HepG2 (cell line): ENCODE results near the gene MYLK. TPM values are rescaled to one million over a fixed set of nuclear protein-coding genes. Genes with fewer than 3 reads are reported as not detected.

Experiments used
- ATAC-seq: fragments of 200-7000 bp; cut with Tn5 transposase; 3 replicates; pipeline ENCODE4 v1.9.1; 2020; ENCODE audit warnings: mild to moderate bottlenecking, moderate library complexity
- BruUV-seq: library from RNA; stranded (reverse); fragments of 400-500 nt; replicated peaks from 2 replicates; lab custom pipeline; 2021; lab: Mats Ljungman, UMichigan
- CTCF ChIA-PET: fragments of 300-600 bp; formaldehyde crosslinking; extraction: SDS; loops from one replicate; lab custom pipeline; 2021; ENCODE audit warnings: low total read pairs, inconsistent platforms, low intra/inter-chr PET ratio; lab: Yijun Ruan, JAX
- POLR2A ChIA-PET: fragments of 350-600 bp; sonication (Branson Sonifier 250); formaldehyde crosslinking; loops from one replicate; lab custom pipeline; 2020; ENCODE audit warnings: antibody characterized with exemption, inconsistent platforms; lab: Yijun Ruan, JAX
- DNase-seq: peaks from one replicate; pipeline ENCODE4 v3.0.0-alpha.2; 2015; ENCODE audit warnings: low spot score
- FAIRE-seq: peaks from 3 replicates; lab custom pipeline; 2011; peaks lifted over from hg19 to GRCh38; lab: Jason Lieb, UNC
- H2AFZ ChIP-seq: one replicate; pipeline ENCODE4 v1.6.1; 2011; ENCODE audit warnings: low read length, inconsistent platforms
- H3K27ac ChIP-seq: fragments of 300-600 bp; 3 replicates; pipeline ENCODE4 v1.8.0; 2011; ENCODE audit warnings: mixed run types, mild to moderate bottlenecking, mixed read lengths, low read length, inconsistent platforms; ENCODE audit not compliant: insufficient read depth; ENCODE audit errors: extremely low read length
- H3K27me3 ChIP-seq, 2 experiments: fragments of 200-600 bp in 1 of 2; 2 replicates in 1 of 2; 3 replicates in 1 of 2; pipeline versions ENCODE4 v1.6.0 to v1.8.0; 2011; ENCODE audit warnings: low read length in 2 of 2, mild to moderate bottlenecking in 2 of 2, moderate library complexity in 2 of 2, inconsistent platforms in 1 of 2; ENCODE audit not compliant: insufficient read depth in 2 of 2, control insufficient read depth in 1 of 2
- H3K36me3 ChIP-seq, 2 experiments: fragments of 200-600 bp in 1 of 2; replicated peaks in 1 of 2; 2 replicates in 1 of 2; 3 replicates in 1 of 2; pipeline versions ENCODE4 v1.5.1 to v1.8.0; 2011; ENCODE audit warnings: low read length in 2 of 2, inconsistent platforms in 1 of 2; ENCODE audit not compliant: insufficient read depth in 2 of 2, control insufficient read depth in 1 of 2
- H3K4me1 ChIP-seq: 2 replicates; pipeline ENCODE4 v1.5.1; 2012; ENCODE audit warnings: low read length, inconsistent platforms; ENCODE audit not compliant: insufficient read depth
- H3K4me2 ChIP-seq: 2 replicates; pipeline ENCODE4 v1.6.0; 2011; ENCODE audit warnings: low read depth, low read length, inconsistent platforms
- H3K4me3 ChIP-seq, 3 experiments: fragments of 200-600 bp in 1 of 3; sonication (generic), shearing (Covaris generic) in 1 of 3; replicated peaks in 1 of 3; 2 replicates each; pipeline ENCODE4 v1.5.1; 2011 to 2016; ENCODE audit warnings: low read length in 3 of 3, inconsistent platforms in 2 of 3, low read depth in 2 of 3, mild to moderate bottlenecking in 2 of 3, control low read depth in 1 of 3, mixed read lengths in 1 of 3; ENCODE audit not compliant: insufficient read depth in 1 of 3
- H3K79me2 ChIP-seq: one replicate; pipeline ENCODE4 v1.6.1; 2011; ENCODE audit warnings: low read length, inconsistent platforms; ENCODE audit not compliant: insufficient read depth
- H3K9ac ChIP-seq: 2 replicates; pipeline ENCODE4 v1.6.0; 2011; ENCODE audit warnings: mild to moderate bottlenecking, low read depth, low read length, inconsistent platforms; ENCODE audit not compliant: insufficient read depth
- H3K9me3 ChIP-seq: 2 replicates; pipeline ENCODE4 v1.5.1; 2012; ENCODE audit warnings: mild to moderate bottlenecking, low read length
- H4K20me1 ChIP-seq: 2 replicates; pipeline ENCODE4 v1.6.0; 2011; ENCODE audit warnings: inconsistent platforms, mild to moderate bottlenecking, low read length, moderate library complexity; ENCODE audit not compliant: insufficient read depth
- ARID4A ChIP-seq: sonication (generic); formaldehyde crosslinking; IDR thresholded peaks from 2 replicates; pipeline ENCODE4 v1.5.0; 2020; ENCODE audit warnings: mild to moderate bottlenecking, missing genetic modification reagents, borderline replicate concordance
- NR3C1 ChIP-seq: sonication (generic); formaldehyde crosslinking; IDR thresholded peaks from 2 replicates; pipeline ENCODE4 v1.4.0; 2020; ENCODE audit warnings: missing genetic modification reagents
- ONECUT2 ChIP-seq: sonication (generic); formaldehyde crosslinking; IDR thresholded peaks from 2 replicates; pipeline ENCODE4 v1.4.0; 2020; ENCODE audit warnings: missing genetic modification reagents
- SP1 ChIP-seq, 2 experiments: fragments of 450-650 bp in 1 of 2; sonication (generic) in 1 of 2; formaldehyde crosslinking in 1 of 2; IDR thresholded peaks; 2 replicates each; pipeline versions ENCODE4 v1.4.0 to v1.6.1; 2016 to 2020; ENCODE audit warnings: missing genetic modification reagents in 1 of 2
- STAT5B ChIP-seq: sonication (generic); formaldehyde crosslinking; IDR thresholded peaks from 2 replicates; pipeline ENCODE4 v1.4.0; 2020; ENCODE audit warnings: missing genetic modification reagents
- ZNF136 ChIP-seq: sonication (generic); formaldehyde crosslinking; IDR thresholded peaks from 2 replicates; pipeline ENCODE4 v1.8.1; 2022; ENCODE audit warnings: low read depth, mild to moderate bottlenecking, moderate library complexity, missing genetic modification reagents
- WGBS: methylation state at CpG from one replicate; pipeline ENCODE4 v1.1.6; 2017; ENCODE audit warnings: low lambda C conversion rate; 5-methylcytosine and 5-hydroxymethylcytosine counted together
- in situ Hi-C: cut with HindIII; loops from 2 replicates; pipeline ENCODE4 v1.10.0; 2017; ENCODE audit warnings: low pct_unique_long_range_greater_than_20kb; ENCODE audit not compliant: extremely low pct_ligation_motif_present
- intact Hi-C: fragments of 100-400 bp; cut with micrococcal nuclease; formaldehyde crosslinking; loops from one replicate; pipeline ENCODE4 v1.10.0; 2022; ENCODE audit not compliant: unreplicated experiment
- polyA plus RNA-seq, 8 experiments: library from polyadenylated mRNA; depleted of rRNA in 3 of 8; stranded (reverse) in 7 of 8; unstranded in 1 of 8; fragments of >200 nt; fragmentation: Illumina TruSeq in 4 of 8; extraction: Trizol in 4 of 8; gene quantifications; 2 replicates each; pipeline versions ENCODE4 v1.2.1 to v1.2.3, GENCODE V29; 2011 to 2016; ENCODE audit warnings: low read depth in 4 of 8, missing spikeins in 1 of 8, mixed read lengths in 1 of 8; ENCODE audit not compliant: insufficient read depth in 1 of 8
- total RNA-seq, 5 experiments: library from RNA; depleted of rRNA; stranded (reverse); fragments of >200 nt; fragmentation: Illumina TruSeq; extraction: Trizol; gene quantifications; 2 replicates each; pipeline ENCODE4 v1.2.3, GENCODE V29; 2016; ENCODE audit warnings: low read depth in 1 of 5
- TF ChIP-seq, protein P1 (sequence below): sonication (generic); formaldehyde crosslinking; conservative IDR thresholded peaks from 2 replicates; pipeline ENCODE4 v1.5.0; 2020; ENCODE audit warnings: missing genetic modification reagents
- TF ChIP-seq, protein P2 (sequence below): sonication (generic); formaldehyde crosslinking; conservative IDR thresholded peaks from 2 replicates; pipeline ENCODE4 v1.4.0; 2020; ENCODE audit warnings: mild to moderate bottlenecking, missing genetic modification reagents, moderate library complexity

Gene MYLK
- total and polyA plus RNA-seq, 2 of the 13 experiments (the other 11 are each of a cell fraction or from before 2014, with no cell fraction given) = 10.6 to 34.9 TPM

DNA sequence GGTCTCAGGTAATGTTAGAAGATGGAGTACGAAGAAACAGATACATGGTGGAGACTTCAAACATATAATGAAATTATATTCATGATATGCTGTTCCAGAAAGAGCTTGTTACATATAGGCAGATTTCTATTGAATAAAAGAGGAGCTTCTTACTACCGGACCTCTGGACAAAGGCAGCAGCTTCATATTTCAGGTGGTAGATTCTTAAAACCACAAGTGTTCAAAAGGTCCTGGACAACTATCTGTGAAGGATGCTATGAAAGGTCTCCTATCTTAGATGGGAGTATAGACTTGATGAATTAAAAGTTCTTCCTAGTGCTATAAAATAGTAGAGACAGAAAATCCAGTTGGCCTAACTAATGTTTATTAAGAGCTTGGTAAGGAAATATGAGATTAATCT is 43.2 kb downstream of the MYLK start:
- Histone ChIP-seq H3K27ac (no peak overlapping the region), H3K4me1 (peaks cover 14% of the 10 kb centered on the region), H3K79me2 (no peaks in the 10 kb centered on the region), H4K20me1 (no peaks in the 10 kb centered on the region), H3K36me3 (no peaks in the 10 kb centered on the region), H3K27me3 (no peaks in the 10 kb centered on the region), H3K9ac (no peak overlapping the region), H3K4me3 (no peak overlapping the region), H3K9me3 (no peaks in the 10 kb centered on the region), H3K4me2 (no peak overlapping the region), H2AFZ (no peak overlapping the region)
- CTCF ChIA-PET = no interaction called here
- ATAC-seq = no peak
- no TSS peak for BruUV-seq
- WGBS = 75% methylated on average over 2 of the region's 2 CpGs
- POLR2A ChIA-PET = no interaction called here
- TF ChIP-seq ARID4A (CRISPR knock-in tag) (no peak), ONECUT2 (CRISPR knock-in tag) (no peak), NR3C1 (no peak)
- no peak for DNase-seq
- FAIRE-seq = no peak
- in situ Hi-C loops = no loop called here
- intact Hi-C loops = no loop called here

GRCh38 chr3:123837858-123838257 is 46.3 kb downstream of the MYLK start:
- BruUV-seq = no TSS peak
- Histone ChIP-seq H3K27ac (no peak overlapping the region), H3K4me1 (no peaks in the 10 kb centered on the region), H3K4me3 (no peak overlapping the region), H3K36me3 (no peaks in the 10 kb centered on the region), H3K27me3 (no peaks in the 10 kb centered on the region; a peak in 1 of 5 replicates), H3K4me2 (no peak overlapping the region), H3K9ac (no peak overlapping the region), H3K9me3 (no peaks in the 10 kb centered on the region), H2AFZ (no peak overlapping the region), H4K20me1 (no peaks in the 10 kb centered on the region), H3K79me2 (no peaks in the 10 kb centered on the region)
- FAIRE-seq = no peak
- ChIA-PET CTCF (no interaction called here), POLR2A (no interaction called here)
- no peak for ATAC-seq
- in situ Hi-C loops = no loop called here
- intact Hi-C loops = no loop called here
- no peak for DNase-seq
- TF ChIP-seq, protein P1, sequence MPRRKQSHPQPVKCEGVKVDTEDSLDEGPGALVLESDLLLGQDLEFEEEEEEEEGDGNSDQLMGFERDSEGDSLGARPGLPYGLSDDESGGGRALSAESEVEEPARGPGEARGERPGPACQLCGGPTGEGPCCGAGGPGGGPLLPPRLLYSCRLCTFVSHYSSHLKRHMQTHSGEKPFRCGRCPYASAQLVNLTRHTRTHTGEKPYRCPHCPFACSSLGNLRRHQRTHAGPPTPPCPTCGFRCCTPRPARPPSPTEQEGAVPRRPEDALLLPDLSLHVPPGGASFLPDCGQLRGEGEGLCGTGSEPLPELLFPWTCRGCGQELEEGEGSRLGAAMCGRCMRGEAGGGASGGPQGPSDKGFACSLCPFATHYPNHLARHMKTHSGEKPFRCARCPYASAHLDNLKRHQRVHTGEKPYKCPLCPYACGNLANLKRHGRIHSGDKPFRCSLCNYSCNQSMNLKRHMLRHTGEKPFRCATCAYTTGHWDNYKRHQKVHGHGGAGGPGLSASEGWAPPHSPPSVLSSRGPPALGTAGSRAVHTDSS (CRISPR knock-in tag) = no peak
- TF ChIP-seq, protein P2, sequence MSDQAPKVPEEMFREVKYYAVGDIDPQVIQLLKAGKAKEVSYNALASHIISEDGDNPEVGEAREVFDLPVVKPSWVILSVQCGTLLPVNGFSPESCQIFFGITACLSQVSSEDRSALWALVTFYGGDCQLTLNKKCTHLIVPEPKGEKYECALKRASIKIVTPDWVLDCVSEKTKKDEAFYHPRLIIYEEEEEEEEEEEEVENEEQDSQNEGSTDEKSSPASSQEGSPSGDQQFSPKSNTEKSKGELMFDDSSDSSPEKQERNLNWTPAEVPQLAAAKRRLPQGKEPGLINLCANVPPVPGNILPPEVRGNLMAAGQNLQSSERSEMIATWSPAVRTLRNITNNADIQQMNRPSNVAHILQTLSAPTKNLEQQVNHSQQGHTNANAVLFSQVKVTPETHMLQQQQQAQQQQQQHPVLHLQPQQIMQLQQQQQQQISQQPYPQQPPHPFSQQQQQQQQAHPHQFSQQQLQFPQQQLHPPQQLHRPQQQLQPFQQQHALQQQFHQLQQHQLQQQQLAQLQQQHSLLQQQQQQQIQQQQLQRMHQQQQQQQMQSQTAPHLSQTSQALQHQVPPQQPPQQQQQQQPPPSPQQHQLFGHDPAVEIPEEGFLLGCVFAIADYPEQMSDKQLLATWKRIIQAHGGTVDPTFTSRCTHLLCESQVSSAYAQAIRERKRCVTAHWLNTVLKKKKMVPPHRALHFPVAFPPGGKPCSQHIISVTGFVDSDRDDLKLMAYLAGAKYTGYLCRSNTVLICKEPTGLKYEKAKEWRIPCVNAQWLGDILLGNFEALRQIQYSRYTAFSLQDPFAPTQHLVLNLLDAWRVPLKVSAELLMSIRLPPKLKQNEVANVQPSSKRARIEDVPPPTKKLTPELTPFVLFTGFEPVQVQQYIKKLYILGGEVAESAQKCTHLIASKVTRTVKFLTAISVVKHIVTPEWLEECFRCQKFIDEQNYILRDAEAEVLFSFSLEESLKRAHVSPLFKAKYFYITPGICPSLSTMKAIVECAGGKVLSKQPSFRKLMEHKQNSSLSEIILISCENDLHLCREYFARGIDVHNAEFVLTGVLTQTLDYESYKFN (CRISPR knock-in tag) = no peak
- TF ChIP-seq ZNF136 (CRISPR knock-in tag) = no peak
- TF ChIP-seq STAT5B (CRISPR knock-in tag) = no peak
- no peak for TF ChIP-seq SP1 (IDR thresholded peaks at IDR 0.05)
- TF ChIP-seq SP1 (CRISPR knock-in tag; IDR thresholded peaks at IDR 0.05) = no peak
